NCI-H2227 (cell line): Measurements from ENCODE around the gene EFCC1.

Experiments used
- DNase-seq: peaks from one replicate; lab custom pipeline; 2025; ENCODE audit not compliant: unreplicated experiment; lab: John Stamatoyannopoulos, UW

The EFCC1 gene

DNA sequence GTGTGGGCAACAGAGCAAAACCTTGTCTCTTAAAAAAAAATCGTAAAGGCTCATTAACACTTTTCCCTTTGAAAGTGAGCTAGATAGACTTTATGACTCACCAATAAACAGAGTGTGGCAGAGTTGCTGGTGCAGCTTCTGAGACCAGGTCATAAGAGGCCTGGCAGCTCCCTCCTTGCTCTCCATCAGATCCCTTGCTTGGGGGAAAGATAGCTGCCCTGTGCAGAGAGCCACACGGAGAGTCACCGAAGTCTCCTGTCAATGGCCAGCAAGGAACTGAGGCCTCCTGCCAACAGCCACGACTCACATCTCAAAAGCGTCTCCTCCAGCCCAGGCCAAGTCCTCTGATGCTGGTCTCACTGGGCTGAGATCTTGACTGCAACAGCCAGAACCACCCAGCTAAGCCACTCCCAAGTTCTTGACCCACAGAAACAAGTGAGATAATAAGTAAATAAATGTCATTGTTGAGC lies 50.8 kb downstream of the EFCC1 start:
- DNase-seq = no peak

DNA sequence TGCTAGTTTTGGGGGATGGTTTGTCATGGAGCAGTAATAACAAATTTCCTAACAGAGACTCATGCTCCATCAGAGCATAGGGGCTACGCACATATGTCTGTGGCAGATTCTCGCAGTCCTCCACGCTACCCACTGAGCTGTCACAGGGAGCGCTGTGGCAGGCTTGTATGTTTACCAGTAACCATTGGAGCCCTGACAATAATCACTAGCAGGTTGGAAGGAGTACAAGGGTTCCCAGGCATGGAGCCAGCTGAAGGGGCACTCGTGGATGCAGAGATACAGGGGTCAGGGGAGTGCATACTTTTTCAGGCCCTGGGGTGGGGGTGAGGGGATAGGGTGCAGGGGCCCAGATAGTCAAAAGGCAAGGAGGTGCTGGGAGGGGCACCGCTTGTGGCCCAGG lies 51.6 kb downstream of the EFCC1 start:
- no peak for DNase-seq

DNA sequence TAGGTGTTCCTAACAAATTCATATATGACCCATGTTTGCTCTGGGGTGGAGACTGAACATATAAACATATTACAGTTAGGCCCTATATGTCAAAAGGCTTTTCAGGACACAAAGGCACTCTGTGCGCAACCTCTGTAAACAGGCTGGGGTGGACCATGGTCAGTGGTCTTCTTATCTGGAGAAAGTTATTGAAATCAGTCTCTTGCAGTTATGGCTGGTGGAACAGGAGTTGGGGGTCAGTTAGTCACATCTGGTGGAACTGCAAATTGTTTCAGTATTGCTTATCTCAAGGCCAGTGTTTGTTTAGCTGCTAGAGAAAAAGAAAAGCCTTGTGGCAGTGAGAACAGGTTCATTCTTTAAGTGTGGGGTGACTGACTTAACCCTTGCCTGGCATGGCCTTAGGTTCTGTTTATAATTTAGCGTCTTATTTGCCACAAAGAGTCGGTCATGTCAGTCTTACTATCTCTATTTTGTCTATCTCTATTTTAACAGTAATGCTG lies 53.6 kb downstream of the EFCC1 start:
- no peak for DNase-seq

DNA sequence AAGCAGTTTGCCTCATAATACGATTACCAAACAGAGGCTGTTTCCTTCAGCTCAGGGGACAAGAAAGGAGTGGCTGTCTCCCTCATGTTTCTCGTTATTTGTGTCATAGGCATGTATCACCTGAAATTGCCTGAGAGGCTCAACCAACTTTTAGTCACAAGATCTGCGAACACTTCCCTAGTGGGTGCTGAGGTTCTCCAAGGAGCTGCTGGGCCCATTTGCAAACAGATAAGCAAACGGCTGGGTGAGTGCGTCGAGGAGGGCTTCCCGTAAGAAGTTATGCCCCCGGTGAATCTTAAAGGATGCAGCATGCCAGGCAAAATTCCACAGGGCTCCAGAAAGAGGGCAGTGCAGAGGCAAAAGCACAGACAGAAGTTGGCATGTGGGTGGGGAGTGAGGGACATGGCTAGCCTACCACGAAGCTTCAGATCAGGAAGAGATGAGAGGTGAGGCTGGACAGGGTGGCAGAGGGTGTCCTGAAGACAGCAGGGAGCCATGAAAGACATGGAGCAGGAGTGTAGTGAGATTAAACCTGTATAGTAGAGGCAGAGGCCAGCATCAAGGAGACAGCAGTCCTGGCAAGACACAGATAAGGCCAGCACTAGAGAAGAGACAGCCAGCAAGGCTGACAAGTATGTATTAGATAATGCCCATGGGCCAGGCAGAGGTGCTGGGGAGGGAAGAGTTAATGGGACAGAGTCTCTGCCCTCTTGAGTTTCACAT lies 55.5 kb downstream of the EFCC1 start:
- DNase-seq = no peak

DNA sequence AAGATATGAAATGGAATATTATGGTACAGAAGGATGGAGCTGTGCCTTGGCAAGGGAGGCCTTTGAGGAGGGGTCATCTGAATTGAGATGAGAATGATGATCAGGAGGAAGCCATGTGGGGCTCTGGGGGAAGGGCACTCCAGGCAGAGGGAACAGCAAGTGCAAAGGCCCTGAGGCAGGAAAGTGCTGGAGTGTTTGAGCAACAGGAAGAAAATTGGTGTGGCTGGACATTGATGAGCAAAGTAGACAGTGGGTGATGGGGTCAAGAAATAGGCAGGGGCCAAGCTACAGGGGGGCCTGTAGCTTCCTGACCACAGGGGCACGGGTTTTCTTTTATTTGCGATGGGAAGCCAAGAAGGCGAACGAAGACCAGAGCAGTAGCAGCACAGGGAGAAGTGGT lies 56.1 kb downstream of the EFCC1 start:
- DNase-seq = no peak

DNA sequence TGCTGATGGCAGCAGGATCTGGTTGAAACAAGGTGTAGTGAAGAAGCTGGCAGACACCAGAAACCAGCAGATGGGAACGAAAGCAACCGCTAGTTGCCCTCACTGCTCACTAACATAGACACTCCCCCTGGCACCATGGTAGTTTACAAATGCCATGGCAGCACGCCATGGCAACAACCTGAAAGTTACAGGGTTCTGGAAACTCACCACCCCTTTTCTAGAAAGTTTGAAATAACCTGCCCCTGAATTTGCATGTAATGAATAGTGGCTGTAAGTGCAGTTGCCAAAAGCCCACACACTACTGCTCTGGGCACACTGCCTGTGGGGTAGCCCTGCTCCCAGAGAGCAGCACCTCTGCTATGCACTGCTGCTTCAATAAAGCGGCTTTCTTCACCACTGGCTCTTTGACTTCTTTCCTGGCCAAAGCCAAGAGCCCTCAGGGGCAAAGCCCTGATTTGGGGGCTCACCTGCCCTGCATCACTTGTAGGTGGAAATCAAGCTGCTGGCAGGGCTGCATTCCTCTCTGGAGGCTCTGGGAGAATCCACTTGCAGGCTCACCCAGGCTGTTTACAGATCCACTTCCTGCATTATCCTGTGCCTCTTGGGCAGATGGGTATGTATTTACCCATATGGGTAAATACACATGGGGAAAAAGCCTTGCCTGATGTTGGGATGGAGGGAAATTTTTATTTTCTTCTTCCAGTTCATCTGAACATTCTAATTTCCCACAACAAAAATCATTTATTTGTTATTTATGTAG lies 57.5 kb downstream of the EFCC1 start:
- no peak for DNase-seq

DNA sequence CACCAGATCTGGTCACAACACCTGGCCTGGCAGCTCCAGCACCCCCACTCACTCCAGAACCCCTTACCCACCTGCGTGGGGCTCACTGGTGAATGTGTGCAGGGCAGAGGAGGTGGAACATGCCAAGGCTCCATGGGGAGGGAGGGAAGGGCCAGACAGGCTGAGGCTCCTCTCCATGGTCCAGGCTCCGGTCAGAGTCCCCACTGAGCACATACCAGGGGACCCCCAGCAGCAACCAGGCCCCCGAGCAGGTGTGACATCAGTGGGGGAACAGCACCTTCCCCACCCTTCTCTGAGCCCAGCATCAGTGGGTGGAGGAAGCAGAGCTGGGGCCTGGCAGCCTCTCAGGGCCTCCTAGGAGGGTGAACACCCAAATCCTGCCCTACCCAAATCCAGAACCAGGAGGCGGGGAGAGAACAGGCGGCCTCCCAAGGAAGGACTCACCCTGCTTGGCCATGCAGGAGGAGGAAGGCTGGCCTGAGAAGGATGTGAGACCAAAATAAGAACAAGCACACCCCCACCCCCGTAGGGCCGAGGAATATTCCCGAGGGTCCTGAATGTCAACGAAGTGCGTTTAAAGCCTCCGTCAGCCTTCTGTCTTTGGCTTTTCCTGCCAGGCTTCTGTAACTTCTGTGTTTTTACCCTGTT lies 58.3 kb downstream of the EFCC1 start:
- DNase-seq = no peak

DNA sequence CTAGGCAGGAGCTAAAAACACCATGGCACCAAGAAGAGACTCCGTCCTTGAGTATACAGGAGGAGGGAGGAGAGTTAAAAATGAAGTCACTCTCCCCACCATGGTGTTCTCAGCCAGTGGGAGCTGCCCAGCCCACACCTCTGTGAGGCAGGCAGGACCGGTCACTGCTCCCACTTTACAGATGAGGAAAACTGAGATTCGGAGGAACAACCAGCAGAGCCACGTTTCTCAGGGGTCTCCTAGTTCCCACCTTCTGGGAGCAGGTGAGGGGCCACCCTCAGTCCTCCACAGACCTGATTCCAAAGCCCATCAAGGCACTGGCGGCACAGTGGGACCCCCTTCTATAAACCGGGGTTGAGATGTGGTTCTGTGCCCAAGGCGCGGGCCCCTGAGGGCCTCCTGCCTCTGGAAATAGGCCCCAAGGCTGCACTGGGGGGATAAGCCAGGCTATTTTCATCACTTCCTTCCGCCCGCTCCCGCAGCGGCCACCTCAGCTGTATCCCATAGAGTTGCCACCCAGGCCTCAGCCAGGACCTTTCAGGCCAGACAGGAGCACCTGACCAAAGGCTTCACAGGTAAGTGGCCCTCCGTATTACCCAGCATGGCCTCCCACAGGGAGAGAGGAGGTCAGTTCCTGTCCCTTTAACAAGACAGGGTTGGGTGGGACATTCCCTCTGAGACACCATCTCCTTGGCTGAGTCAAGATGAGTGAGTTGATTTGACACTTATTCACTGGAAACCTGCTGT lies 59.3 kb downstream of the EFCC1 start, which contains the start of gene GP9:
GP9 (plus strand) TSS at position 504 of the 747 bp plus-strand sequence. CDS start 961 bp downstream, outside the sequence.
- no peak for DNase-seq

DNA sequence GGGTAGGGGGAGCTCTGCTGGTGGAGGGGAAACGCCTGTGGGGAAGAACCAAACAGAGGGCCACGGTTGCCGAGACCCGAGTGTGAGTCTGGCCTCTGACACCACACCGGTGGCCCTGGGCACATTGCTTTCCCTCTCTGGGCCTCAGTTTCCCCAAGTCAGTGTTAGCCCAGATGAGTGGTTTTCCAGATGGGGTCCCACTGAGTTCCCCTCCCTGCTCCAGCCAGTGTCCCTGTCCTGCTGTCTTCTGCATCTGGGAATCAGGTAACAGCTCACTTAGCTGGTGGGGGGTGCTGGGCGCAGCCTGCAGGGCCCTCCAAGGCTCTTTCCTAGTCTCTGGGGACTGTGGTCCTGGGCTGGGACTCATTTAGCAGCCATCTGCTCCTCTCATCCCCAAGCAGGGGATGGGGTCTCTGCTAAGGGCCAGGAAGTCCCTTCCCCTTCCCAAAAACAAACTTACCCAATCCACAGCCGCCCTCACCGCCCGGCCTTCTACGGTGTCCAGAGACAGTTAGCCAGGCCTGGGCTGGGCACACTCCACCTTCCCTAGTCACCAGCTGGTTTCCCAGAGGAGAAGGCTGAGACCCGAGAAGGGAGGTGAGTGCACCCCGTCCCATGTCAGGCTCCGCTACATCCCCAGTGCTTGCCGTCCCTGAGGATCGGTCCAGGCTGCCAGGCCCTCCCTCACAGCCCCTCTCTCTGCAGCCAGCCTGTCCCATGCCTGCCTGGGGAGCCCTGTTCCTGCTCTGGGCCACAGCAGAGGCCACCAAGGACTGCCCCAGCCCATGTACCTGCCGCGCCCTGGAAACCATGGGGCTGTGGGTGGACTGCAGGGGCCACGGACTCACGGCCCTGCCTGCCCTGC lies 60.2 kb downstream of the EFCC1 start:
- DNase-seq = no peak

DNA sequence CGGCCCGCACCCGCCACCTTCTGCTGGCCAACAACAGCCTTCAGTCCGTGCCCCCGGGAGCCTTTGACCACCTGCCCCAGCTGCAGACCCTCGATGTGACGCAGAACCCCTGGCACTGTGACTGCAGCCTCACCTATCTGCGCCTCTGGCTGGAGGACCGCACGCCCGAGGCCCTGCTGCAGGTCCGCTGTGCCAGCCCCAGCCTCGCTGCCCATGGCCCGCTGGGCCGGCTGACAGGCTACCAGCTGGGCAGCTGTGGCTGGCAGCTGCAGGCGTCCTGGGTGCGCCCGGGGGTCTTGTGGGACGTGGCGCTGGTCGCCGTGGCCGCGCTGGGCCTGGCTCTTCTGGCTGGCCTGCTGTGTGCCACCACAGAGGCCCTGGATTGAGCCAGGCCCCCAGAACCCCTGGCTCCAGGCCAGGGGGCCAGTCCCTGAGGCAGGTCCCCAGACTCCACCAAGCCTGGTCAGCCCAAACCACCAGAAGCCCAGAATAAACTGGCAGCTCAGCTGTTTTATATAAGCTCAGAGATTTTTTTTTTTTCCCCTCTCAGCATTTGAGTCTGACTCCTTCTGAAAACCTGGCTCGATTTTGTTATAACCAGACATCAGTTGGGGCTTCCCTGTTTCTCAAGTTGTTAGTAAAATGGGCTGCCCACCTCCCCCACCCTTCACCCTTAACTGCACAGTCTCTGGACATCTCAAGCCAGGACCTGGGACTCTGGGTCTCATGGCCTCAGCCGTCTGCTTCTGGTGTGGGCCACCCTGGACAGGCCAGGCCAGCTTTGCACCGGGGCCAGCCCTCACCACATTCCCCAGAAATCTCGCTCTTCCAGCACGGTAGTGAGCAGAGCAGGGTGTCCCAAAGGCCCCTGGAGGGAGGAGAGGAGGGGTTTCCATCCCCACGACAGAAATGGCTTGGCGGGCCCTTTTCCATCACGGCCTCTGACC lies 61.1 kb downstream of the EFCC1 start:
- DNase-seq = no peak

DNA sequence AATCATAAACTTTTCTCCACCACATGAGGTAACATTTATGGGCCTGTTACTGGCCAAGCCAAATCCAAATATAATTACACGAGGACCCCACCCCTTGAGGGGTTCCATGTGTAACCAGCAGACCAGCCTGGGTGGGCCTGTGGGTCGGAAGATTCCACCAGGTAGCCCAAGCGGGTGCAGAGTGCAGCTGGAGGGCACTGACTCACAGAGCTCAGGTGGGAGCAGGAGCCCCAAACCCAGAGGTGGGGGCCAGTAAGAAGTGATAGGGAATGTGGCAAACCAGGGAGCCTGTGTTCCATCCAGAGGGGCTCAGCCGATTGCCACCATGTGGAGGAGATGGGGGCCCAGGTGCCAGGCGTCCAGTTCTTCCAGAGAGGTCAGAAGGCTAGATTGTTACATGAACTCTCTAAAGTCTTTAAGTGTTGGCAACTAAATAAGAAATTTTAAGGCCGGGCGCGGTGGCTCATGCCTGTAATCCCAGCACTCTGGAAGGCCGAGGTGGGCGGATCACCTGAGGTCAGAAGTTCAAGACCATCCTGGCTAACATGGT lies 62.1 kb downstream of the EFCC1 start:
- DNase-seq = no peak

DNA sequence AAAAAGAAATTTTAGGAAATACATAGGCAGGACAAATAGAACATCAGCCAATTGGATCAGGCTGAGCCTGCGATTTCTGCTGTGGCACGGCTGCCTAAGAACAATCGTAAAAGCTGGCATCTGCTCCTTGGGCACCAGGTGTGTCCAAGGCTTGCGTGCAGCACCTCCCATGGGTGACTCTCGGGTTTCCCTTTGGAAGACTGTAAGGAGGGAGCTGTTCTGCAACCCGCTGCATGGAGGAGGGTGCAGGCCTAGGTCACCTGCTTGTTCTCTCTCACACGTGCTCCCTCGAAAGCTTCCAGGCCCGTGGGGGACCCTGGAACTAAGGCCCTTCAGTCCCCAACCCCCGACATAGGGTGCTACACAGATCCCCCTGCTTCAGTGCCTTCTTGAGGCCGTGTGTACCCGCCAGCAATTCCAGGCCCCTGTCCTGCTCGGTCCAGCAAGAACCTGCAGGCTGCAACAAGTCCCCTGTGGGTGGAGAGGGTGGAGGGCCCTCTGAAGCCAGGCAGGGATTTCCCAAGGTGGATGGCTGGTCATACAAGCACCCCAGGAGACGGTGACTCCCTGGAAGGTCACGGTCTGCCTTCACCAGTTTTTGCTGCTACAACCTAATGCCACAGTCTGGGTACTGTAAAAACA lies 62.9 kb downstream of the EFCC1 start:
- no peak for DNase-seq

DNA sequence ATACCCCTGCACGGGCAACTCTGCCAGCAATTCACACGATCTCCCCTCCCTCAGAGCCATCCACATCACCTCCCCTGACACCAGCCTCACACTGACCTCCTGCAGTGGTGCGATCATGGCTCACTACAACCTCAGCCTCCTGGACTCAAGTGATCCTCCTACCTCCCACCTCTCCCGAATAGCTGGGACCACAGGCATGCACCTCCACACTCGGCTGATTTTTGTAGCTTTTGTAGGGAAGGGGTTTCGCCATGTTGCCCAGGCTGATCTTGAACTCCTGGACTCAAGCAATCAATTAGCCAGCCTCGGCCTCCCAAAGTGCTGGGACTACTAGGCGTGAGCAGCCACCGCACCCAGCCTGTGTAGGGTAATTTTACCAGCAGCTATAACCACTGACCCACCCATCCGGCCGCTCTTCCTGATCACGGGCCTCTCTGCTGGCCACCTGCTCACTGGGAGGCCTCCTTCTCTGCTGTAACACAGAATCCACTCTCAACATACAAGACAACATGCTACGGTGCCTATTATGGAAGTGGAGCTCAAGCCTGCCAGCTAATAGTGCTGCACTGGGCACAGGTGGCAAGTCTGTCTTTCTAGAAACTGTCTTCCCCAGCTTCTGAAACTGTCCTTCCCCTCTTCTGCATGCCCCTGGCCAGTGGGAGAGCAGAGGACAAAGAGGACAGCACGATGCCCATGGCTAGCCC lies 64.1 kb downstream of the EFCC1 start:
- DNase-seq = no peak

DNA sequence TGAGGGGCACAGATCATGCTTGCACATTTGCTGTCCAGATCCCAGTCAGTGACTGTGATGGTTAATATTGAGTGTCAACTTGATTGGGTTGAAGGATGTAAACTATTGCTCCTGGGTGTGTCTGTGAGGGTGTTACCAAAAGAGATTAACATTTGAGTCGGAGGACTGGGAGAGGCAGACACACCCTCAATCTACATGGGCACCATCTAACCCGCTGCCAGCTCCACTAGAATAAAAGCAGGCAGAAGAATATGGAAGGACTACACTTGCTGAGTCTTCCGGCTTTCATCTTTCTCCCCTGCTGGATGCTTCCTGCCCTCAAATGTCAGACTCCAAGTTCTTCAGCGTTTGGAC lies 64.6 kb downstream of the EFCC1 start:
- DNase-seq = no peak

DNA sequence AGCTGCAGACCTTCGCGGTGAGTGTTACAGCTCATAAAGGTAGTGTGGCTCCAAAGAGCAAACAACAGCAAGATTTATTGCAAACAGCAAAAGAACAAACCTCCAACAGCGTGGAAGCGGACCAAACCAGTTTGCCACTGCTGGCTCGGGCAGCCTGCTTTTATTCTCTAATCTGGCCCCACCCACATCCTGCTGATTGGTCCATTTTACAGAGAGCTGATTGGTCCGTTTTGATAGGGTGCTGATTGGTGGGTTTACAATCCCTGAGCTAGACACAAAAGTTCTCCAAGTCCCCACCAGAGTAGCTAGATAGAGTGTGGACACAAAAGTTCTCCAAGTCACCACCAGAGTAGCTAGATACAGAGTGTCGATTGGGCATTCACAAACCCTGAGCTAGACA lies 66.6 kb downstream of the EFCC1 start:
- peak; percentile 3 for DNase-seq

DNA sequence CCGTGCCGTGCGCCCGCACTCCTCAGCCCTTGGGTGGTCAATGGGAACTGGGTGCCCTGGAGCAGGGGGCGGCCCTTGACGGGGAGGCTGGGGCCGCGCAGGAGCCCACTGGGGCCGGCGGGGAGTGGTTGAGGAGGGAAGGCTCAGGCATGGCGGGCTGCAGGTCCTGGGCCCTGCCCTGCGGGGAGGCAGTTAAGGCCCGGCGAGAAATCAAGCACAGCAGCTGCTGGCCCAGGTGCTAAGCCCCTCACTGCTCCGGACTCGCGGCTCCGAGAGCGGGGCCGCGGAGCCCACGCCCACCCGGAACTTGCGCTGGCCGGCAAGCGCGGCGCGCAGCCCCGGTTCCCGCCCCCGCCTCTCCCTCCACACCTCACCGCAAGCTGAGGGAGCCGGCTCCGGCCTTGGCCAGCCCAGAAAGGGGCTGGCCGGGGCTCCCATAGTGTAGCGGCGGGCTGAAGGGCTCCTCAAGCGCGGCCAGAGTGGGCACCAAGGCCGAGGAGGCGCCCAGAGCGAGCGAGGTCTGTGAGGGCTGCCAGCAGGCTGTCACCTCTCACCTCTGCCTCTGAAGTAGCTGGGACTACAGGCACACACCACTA lies 67.3 kb downstream of the EFCC1 start:
- DNase-seq = peak; percentile 34
